GM12892 (cell line): ENCODE results near the gene PDE4B.

Source experiments
- POLR2A ChIP-seq: IDR thresholded peaks from 2 replicates; pipeline ENCODE4 v1.6.1; 2011; ENCODE audit warnings: low read depth, low read length, control low read depth
- POLR2AphosphoS5 ChIP-seq: IDR thresholded peaks from 2 replicates; pipeline ENCODE4 v1.6.1; 2011; ENCODE audit warnings: low read depth, low read length, control low read depth
- TAF1 ChIP-seq: IDR thresholded peaks from 2 replicates; pipeline ENCODE4 v1.6.1; 2011; ENCODE audit warnings: low read depth, mild to moderate bottlenecking, control low read depth, low read length, borderline replicate concordance

DNA sequence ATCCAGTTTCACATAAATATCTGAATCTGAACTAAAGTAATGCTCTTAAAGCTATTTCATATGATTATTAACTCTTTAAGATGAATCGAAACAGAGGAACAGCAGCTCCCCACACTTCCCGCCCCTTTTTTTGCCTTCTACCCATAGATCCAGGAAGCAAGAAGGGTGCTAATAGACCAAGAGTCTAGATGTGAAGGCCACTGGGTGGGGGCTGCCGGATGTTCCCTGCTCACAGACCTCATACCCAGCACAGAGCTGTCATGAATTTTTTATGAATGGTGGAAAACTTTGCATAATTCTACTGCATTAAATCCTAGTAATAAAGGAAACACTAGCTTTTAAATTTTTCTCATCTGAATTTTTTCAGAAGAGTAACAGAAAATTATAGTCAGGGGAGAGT lies 457.4 kb downstream of the PDE4B start:
- TF ChIP-seq POLR2AphosphoS5 = no peak
- TF ChIP-seq POLR2A = no peak
- no peak for TF ChIP-seq TAF1
